ENCODE measurements around the gene LSM11.

The LSM11 gene

GRCh38 chr5:157735991-157736390 lies 7.5 kb upstream of the LSM11 start:
- ChIA-PET CTCF (no interaction called here), POLR2A (ENCODE audit: low non-redundant PET) (no interaction called here)

GRCh38 chr5:157739388-157740228 lies 3.9 kb upstream of the LSM11 start:
- POLR2A ChIA-PET (ENCODE audit: low non-redundant PET), result no interaction called here
- DNase-seq (ENCODE audit: low spot score), result no peak
- no peak overlapping the region for H3K27ac ChIP-seq
- TF ChIP-seq, protein P1, sequence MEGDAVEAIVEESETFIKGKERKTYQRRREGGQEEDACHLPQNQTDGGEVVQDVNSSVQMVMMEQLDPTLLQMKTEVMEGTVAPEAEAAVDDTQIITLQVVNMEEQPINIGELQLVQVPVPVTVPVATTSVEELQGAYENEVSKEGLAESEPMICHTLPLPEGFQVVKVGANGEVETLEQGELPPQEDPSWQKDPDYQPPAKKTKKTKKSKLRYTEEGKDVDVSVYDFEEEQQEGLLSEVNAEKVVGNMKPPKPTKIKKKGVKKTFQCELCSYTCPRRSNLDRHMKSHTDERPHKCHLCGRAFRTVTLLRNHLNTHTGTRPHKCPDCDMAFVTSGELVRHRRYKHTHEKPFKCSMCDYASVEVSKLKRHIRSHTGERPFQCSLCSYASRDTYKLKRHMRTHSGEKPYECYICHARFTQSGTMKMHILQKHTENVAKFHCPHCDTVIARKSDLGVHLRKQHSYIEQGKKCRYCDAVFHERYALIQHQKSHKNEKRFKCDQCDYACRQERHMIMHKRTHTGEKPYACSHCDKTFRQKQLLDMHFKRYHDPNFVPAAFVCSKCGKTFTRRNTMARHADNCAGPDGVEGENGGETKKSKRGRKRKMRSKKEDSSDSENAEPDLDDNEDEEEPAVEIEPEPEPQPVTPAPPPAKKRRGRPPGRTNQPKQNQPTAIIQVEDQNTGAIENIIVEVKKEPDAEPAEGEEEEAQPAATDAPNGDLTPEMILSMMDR (conservative IDR thresholded peaks at IDR 0.05; ENCODE audit: low read depth), result no peak
- CTCF ChIA-PET, result no interaction called here

More at GRCh38 chr5:157735991-157736390, 7.5 kb upstream of the LSM11 start:
- no peak overlapping the region for H3K27ac ChIP-seq
- TF ChIP-seq, protein P1 (conservative IDR thresholded peaks at IDR 0.05; ENCODE audit: low read depth), result no peak
- DNase-seq (ENCODE audit: low spot score), result no peak

DNA sequence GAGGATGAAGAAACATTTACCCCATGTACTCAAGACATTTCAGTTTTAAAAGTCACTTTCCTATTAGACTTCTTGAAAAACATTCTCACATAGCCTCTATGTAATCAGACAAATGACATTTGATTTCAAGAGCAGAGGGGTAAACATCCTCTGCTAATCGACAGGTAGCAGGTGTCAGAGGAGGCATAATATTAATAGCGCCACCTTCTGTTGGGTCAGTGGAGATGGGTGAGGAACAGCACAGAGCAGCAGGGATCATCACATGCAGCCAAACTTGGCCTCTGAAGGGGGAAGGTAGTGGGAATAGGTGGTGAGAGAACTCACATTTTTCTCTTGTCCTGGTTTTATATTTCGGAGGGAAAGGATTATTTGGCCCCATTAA lies 3.3 kb upstream of the LSM11 start:
- ChIA-PET CTCF (no interaction called here), POLR2A (ENCODE audit: low non-redundant PET) (no interaction called here)
- no peak overlapping the region for H3K27ac ChIP-seq
- peak; percentile 39 for DNase-seq (ENCODE audit: low spot score)
- TF ChIP-seq, protein P1 (conservative IDR thresholded peaks at IDR 0.05; ENCODE audit: low read depth), result peak; percentile 44

GRCh38 chr5:157741131-157741530 lies 2.4 kb upstream of the LSM11 start:
- DNase-seq (ENCODE audit: low spot score), result no peak
- ChIA-PET POLR2A (ENCODE audit: low non-redundant PET) (interaction anchor here (0.6 to 0.7 kb wide), 2 partner anchors 10 to 281 kb away, joined by 3 to 7 read pairs; partner anchors contain the start of genes NIPAL4 and THG1L), CTCF (interaction anchor here (0.6 to 0.7 kb wide), 2 partner anchors 50 to 413 kb away, joined by 3 read pairs; no protein-coding TSS in a partner anchor)
- TF ChIP-seq, protein P1 (conservative IDR thresholded peaks at IDR 0.05; ENCODE audit: low read depth), result no peak
- H3K27ac ChIP-seq, result no peak overlapping the region

DNA sequence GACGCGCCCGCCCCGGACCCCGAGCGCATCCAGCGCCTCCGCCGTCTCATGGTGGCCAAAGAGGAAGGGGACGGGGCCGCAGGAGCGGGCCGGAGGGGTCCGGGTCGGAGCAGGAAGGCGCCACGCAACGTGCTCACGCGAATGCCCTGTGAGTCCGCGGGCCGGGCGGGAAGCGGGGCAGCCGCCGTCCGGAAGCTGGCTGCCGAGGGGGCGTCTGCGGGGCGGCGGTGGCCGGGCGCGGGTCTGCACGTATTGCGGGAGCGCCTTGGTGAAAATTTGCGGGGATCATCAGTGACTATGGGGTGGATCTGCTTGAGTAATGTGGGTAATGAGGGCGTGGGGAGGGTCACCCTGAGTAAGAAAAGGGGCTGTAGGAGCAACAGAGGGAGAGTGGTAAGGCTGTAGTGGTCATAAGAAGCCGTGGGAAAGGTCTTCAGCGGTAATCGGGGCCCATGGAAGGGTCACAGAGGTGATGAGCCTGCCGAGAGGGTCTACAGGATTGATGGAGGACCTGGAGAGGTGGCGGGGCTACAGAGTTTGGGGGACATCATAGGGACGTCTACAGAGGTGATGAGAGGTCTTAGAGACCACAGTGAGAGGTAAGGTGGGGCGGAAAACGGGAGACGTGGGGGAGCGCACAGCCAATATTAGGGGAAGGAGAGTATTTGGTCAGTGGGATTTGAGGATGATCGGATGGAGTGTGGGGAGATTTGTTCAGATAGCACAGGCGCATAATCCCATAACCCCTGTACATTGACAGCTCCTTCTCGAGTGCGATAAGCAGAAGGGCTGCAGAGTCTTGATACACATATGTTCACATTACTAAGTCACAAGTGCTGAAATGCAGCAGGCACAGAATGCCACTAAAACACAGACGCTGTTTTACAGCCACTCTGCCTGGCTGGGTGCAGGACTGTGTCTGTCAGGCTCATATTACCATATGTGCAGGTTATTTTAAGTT lies 819 bp downstream of the LSM11 start:
- ChIA-PET POLR2A (ENCODE audit: low non-redundant PET) (interaction anchor here (0.6 to 0.9 kb wide), 2 partner anchors 13 to 119 kb away, joined by 4 to 7 read pairs; partner anchors contain the start of gene THG1L), CTCF (interaction anchor here (0.6 to 2.2 kb wide), 25 partner anchors 9 to 874 kb away, joined by 3 to 15 read pairs (median 4); partner anchors contain the start of gene THG1L)
- peak; percentile 22 for DNase-seq (ENCODE audit: low spot score)
- TF ChIP-seq, protein P1 (conservative IDR thresholded peaks at IDR 0.05; ENCODE audit: low read depth), result no peak
- H3K27ac ChIP-seq, result peak overlapping the region; percentile 64

DNA sequence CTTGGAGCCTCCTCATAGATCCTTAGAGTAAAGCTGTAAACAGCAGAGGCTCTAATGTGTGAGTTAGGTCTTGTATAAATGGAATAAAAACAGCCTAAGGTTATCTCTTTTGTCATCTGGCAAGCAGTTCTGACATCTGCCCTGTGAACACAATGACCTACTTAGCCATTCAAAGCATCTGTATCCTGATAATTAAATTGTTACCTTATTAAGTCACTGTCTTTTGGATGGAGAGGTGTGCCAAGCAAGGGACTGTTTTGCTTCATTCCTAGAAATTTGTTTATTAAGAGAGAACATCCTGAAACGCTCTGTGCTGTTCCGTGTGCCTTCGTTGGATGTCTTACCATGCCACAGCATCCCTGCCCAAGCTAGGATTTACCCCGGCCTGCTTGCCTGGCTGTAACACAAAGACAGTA lies 1.5 kb downstream of the LSM11 start:
- CTCF ChIA-PET, result interaction anchor here (0.9 to 1.8 kb wide), 2 partner anchors 9 to 403 kb away, joined by 3 to 5 read pairs; no protein-coding TSS in a partner anchor
- POLR2A ChIA-PET (ENCODE audit: low non-redundant PET), result no interaction called here
- no peak for DNase-seq (ENCODE audit: low spot score)
- H3K27ac ChIP-seq, result no peak overlapping the region
- TF ChIP-seq, protein P1 (conservative IDR thresholded peaks at IDR 0.05; ENCODE audit: low read depth), result no peak

Data from RWPE1 (cell line).